IMR-90 (cell line): ENCODE measurements around the gene RNF31. TPM values are rescaled to one million over a fixed set of nuclear protein-coding genes. Genes with fewer than 3 reads are reported as not detected.

ENCODE experiments used
- ATAC-seq: fragments of 200-7000 bp; cut with Tn5 transposase; 2 replicates; pipeline ENCODE4 v1.9.1; 2020; ENCODE audit warnings: low read depth, mild to moderate bottlenecking, moderate library complexity
- BruUV-seq: library from RNA; stranded (reverse); fragments of 400-500 nt; replicated peaks from 2 replicates; lab custom pipeline; 2021; lab: Mats Ljungman, UMichigan
- CTCF ChIA-PET: fragments of 300-600 bp; formaldehyde crosslinking; extraction: SDS; loops from one replicate; lab custom pipeline; 2021; ENCODE audit warnings: antibody characterized with exemption; lab: Yijun Ruan, JAX
- POLR2A ChIA-PET: fragments of 300-600 bp; sonication (Branson Sonifier 250); formaldehyde crosslinking; loops from one replicate; lab custom pipeline; 2022; ENCODE audit warnings: antibody characterized with exemption; ENCODE audit not compliant: unreplicated experiment; lab: Charles Lee
- DNase-seq: peaks from one replicate; pipeline ENCODE4 v3.0.0; 2013
- H2AFZ ChIP-seq: replicated peaks from 2 replicates; pipeline ENCODE3; 2013; ENCODE audit warnings: low read length, mild to moderate bottlenecking; ENCODE audit not compliant: poor library complexity
- H2AK5ac ChIP-seq: 2 replicates; pipeline ENCODE4 v1.6.1; 2013; ENCODE audit warnings: low read depth, low read length, inconsistent platforms
- H2AK9ac ChIP-seq: replicated peaks from 2 replicates; pipeline ENCODE3; 2013; ENCODE audit warnings: mild to moderate bottlenecking, low read depth, low read length, moderate library complexity; ENCODE audit not compliant: poor library complexity
- H2BK120ac ChIP-seq: 2 replicates; pipeline ENCODE4 v1.6.1; 2013; ENCODE audit warnings: low read depth, low read length, inconsistent platforms
- H2BK15ac ChIP-seq: 3 replicates; pipeline ENCODE4 v1.6.1; 2013; ENCODE audit warnings: low read depth, low read length, inconsistent platforms
- H2BK20ac ChIP-seq: 2 replicates; pipeline ENCODE4 v1.6.1; 2013; ENCODE audit warnings: low read depth, mild to moderate bottlenecking, inconsistent platforms, low read length, moderate library complexity
- H2BK5ac ChIP-seq: 2 replicates; pipeline ENCODE4 v1.6.1; 2013; ENCODE audit warnings: mild to moderate bottlenecking, low read depth, low read length, inconsistent platforms; ENCODE audit not compliant: poor library complexity, severe bottlenecking
- H3K14ac ChIP-seq: replicated peaks from 2 replicates; pipeline ENCODE4 v1.6.1; 2013; ENCODE audit warnings: low read depth, low read length, inconsistent platforms
- H3K18ac ChIP-seq: 2 replicates; pipeline ENCODE4 v1.6.1; 2013; ENCODE audit warnings: low read depth, low read length, control low read depth
- H3K23ac ChIP-seq: 2 replicates; pipeline ENCODE4 v1.6.1; 2013; ENCODE audit warnings: low read depth, low read length, inconsistent platforms
- H3K27ac ChIP-seq: 2 replicates; pipeline ENCODE4 v1.5.1; 2013; ENCODE audit warnings: mild to moderate bottlenecking, control low read depth, low read length; ENCODE audit not compliant: insufficient read depth
- H3K27me3 ChIP-seq: 2 replicates; pipeline ENCODE4 v1.6.1; 2013; ENCODE audit warnings: low read length; ENCODE audit not compliant: control insufficient read depth, insufficient read depth
- H3K36me3 ChIP-seq: 2 replicates; pipeline ENCODE4 v1.6.1; 2013; ENCODE audit warnings: low read length, mixed read lengths; ENCODE audit not compliant: control insufficient read depth, insufficient read depth
- H3K4ac ChIP-seq: 2 replicates; pipeline ENCODE4 v1.6.1; 2013; ENCODE audit warnings: low read depth, low read length, inconsistent platforms
- H3K4me1 ChIP-seq: 2 replicates; pipeline ENCODE4 v1.6.1; 2013; ENCODE audit warnings: low read length, mixed read lengths; ENCODE audit not compliant: control insufficient read depth, insufficient read depth
- H3K4me2 ChIP-seq: 2 replicates; pipeline ENCODE4 v1.6.1; 2013; ENCODE audit warnings: low read depth, mild to moderate bottlenecking, control low read depth, low read length, moderate library complexity
- H3K4me3 ChIP-seq: 2 replicates; pipeline ENCODE4 v1.5.1; 2013; ENCODE audit warnings: low read depth, mild to moderate bottlenecking, control low read depth, low read length, moderate library complexity; ENCODE audit not compliant: insufficient read depth
- H3K56ac ChIP-seq: 2 replicates; pipeline ENCODE4 v1.6.1; 2013; ENCODE audit warnings: low read length, inconsistent platforms; ENCODE audit not compliant: insufficient read depth; ENCODE audit errors: extremely low read depth
- H3K79me1 ChIP-seq, 2 experiments: 2 replicates each; pipeline ENCODE4 v1.6.1; 2013; ENCODE audit warnings: low read length in 2 of 2, inconsistent platforms in 1 of 2, low read depth in 1 of 2
- H3K9ac ChIP-seq: 2 replicates; pipeline ENCODE4 v1.6.1; 2013; ENCODE audit warnings: low read depth, low read length, control low read depth
- H3K9me1 ChIP-seq: 2 replicates; pipeline ENCODE4 v1.6.1; 2013; ENCODE audit warnings: low read length, inconsistent platforms; ENCODE audit not compliant: insufficient read depth
- H3K9me3 ChIP-seq: 2 replicates; pipeline ENCODE4 v1.6.1; 2013; ENCODE audit warnings: low read length; ENCODE audit not compliant: control insufficient read depth, insufficient read depth
- H4K20me1 ChIP-seq: 2 replicates; pipeline ENCODE4 v1.6.1; 2013; ENCODE audit warnings: low read length, inconsistent platforms; ENCODE audit not compliant: insufficient read depth
- H4K5ac ChIP-seq: 2 replicates; pipeline ENCODE4 v1.6.1; 2013; ENCODE audit warnings: mild to moderate bottlenecking, low read depth, low read length, control low read depth
- H4K8ac ChIP-seq, 2 experiments: 2 replicates each; pipeline ENCODE4 v1.6.1; 2013; ENCODE audit warnings: low read depth in 2 of 2, low read length in 2 of 2, control low read depth in 1 of 2, inconsistent platforms in 1 of 2
- H4K91ac ChIP-seq: 2 replicates; pipeline ENCODE4 v1.6.1; 2013; ENCODE audit warnings: low read depth, low read length, inconsistent platforms; ENCODE audit not compliant: insufficient read depth
- BHLHE40 ChIP-seq: fragments of 150-350 bp; IDR thresholded peaks from 2 replicates; pipeline ENCODE4 v1.6.1; 2016; ENCODE audit warnings: mild to moderate bottlenecking, low read depth, low read length
- CEBPB ChIP-seq: IDR thresholded peaks from 2 replicates; pipeline ENCODE4 v1.6.1; 2012; ENCODE audit warnings: low read depth, low read length, improper control_type of control experiment
- CHD1 ChIP-seq: IDR thresholded peaks from 2 replicates; pipeline ENCODE4 v1.6.1; 2012; ENCODE audit warnings: low read depth, low read length, improper control_type of control experiment
- FOS ChIP-seq: fragments of 150-350 bp; IDR thresholded peaks from 2 replicates; pipeline ENCODE4 v1.6.1; 2016; ENCODE audit warnings: low read depth, low read length
- MAFK ChIP-seq: IDR thresholded peaks from 2 replicates; pipeline ENCODE4 v1.6.1; 2012; ENCODE audit warnings: low read depth, low read length, improper control_type of control experiment
- MAZ ChIP-seq: IDR thresholded peaks from 2 replicates; pipeline ENCODE4 v1.6.1; 2012; ENCODE audit warnings: low read depth, mild to moderate bottlenecking, low read length, improper control_type of control experiment, moderate library complexity, borderline replicate concordance
- MXI1 ChIP-seq: IDR thresholded peaks from 2 replicates; pipeline ENCODE4 v1.6.1; 2012; ENCODE audit warnings: low read depth, mild to moderate bottlenecking, low read length, moderate library complexity, borderline replicate concordance
- NFE2L2 ChIP-seq: fragments of 150-350 bp; IDR thresholded peaks from 2 replicates; pipeline ENCODE4 v1.6.1; 2016; ENCODE audit warnings: low read depth, mild to moderate bottlenecking, low read length
- POLR2A ChIP-seq: IDR thresholded peaks from 2 replicates; pipeline ENCODE4 v1.6.1; 2012; ENCODE audit warnings: mild to moderate bottlenecking, low read depth, low read length
- RAD21 ChIP-seq: IDR thresholded peaks from 2 replicates; pipeline ENCODE4 v1.6.1; 2012; ENCODE audit warnings: low read length, improper control_type of control experiment
- RCOR1 ChIP-seq: IDR thresholded peaks from 2 replicates; pipeline ENCODE4 v1.6.1; 2012; ENCODE audit warnings: mild to moderate bottlenecking, low read length, improper control_type of control experiment; ENCODE audit not compliant: insufficient replicate concordance
- RFX5 ChIP-seq: IDR thresholded peaks from 2 replicates; pipeline ENCODE4 v1.8.0; 2012; ENCODE audit warnings: low read depth, mild to moderate bottlenecking, low read length, moderate library complexity
- SMC3 ChIP-seq: fragments of 150-350 bp; IDR thresholded peaks from 2 replicates; pipeline ENCODE4 v1.6.1; 2016; ENCODE audit warnings: low read depth, mild to moderate bottlenecking, antibody characterized with exemption, low read length, moderate library complexity
- WGBS, 2 experiments: methylation state at CpG; one replicate each; pipeline versions ENCODE4 v1.1.5 to v1.1.7; 2013; ENCODE audit warnings: missing lambda C conversion rate in 2 of 2; ENCODE audit not compliant: insufficient read length in 1 of 2; ENCODE audit errors: extremely low coverage in 2 of 2; 5-methylcytosine and 5-hydroxymethylcytosine counted together
- dilution Hi-C: fragments of 300-500 bp; cut with HindIII; formaldehyde crosslinking; loops from one replicate; pipeline ENCODE4 v1.14.3; 2018; ENCODE audit warnings: low sequenced_read_pairs; ENCODE audit not compliant: unreplicated experiment
- in situ Hi-C: fragments of 300-500 bp; cut with MboI; formaldehyde crosslinking; loops from 3 replicates; pipeline ENCODE4 v1.14.3; 2019; ENCODE audit warnings: low sequenced_read_pairs, inconsistent platforms, mixed read lengths
- intact Hi-C: fragments of 100-400 bp; cut with micrococcal nuclease; formaldehyde crosslinking; loops from 2 replicates; pipeline ENCODE4 v1.10.0; 2022
- polyA plus RNA-seq, 3 experiments: library from polyadenylated mRNA; depleted of rRNA; stranded (reverse); fragments of >200 nt; gene quantifications; 2 replicates each; pipeline ENCODE4 v1.2.3, GENCODE V29; 2012; ENCODE audit warnings: low replicate concordance in 1 of 3
- total RNA-seq: library from RNA; depleted of rRNA; stranded (reverse); fragments of >200 nt; gene quantifications from 2 replicates; pipeline ENCODE4 v1.2.3, GENCODE V29; 2012
- TF ChIP-seq, protein P1 (sequence below): fragments of 150-350 bp; IDR thresholded peaks from 2 replicates; pipeline ENCODE4 v1.6.1; 2016; ENCODE audit warnings: low read depth, mild to moderate bottlenecking, low read length, moderate library complexity, borderline replicate concordance
- TF ChIP-seq, protein P2 (sequence below): fragments of 150-350 bp; IDR thresholded peaks from 2 replicates; pipeline ENCODE4 v1.6.1; 2017; ENCODE audit warnings: mild to moderate bottlenecking, antibody characterized with exemption, low read length, low read depth
- TF ChIP-seq, protein P3 (sequence below): conservative IDR thresholded peaks from 2 replicates; pipeline ENCODE4 v1.5.1; 2012; ENCODE audit warnings: mild to moderate bottlenecking, low read depth, low read length, improper control_type of control experiment

The RNF31 gene
- total and polyA plus RNA-seq, 2 of the 4 experiments (the other 2 are of a cell fraction) = 31.6 to 37.5 TPM

DNA sequence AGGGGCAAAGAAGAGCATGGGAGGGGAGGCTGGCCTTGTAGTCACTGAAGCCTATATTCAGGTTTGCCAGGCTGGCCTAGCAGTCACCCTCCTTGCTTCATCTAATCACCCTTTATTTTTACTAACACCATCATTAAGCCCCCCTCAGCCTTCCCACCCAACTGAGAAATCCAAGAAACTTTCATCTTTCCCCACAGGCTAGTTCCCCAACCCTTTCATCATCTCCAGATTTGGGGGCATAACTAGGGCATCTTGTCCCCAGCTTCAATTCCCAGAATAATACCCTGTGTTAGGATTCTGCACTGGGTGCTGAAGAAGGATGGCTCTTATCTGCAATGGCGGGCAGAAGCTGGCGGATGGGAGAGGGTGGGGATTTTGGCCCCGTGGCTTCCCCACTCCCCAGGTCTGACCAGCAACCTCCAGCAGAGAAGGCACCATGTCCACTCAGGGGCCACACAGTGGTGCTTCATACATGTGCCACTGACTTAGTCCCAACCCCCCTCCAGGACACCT is 46.3 kb upstream of the RNF31 start:
- intact Hi-C loops = no loop called here

More for the DNA sequence above, 46.3 kb upstream of the RNF31 start:
- no peak overlapping the region for H3K4me3 ChIP-seq
- no peaks in the 10 kb centered on the region; the same call in 1 of the 2 replicates for H3K4me1 ChIP-seq
- DNase-seq = no peak
- no peak overlapping the region for H3K4ac ChIP-seq
- no peak overlapping the region for H2BK15ac ChIP-seq
- no peak overlapping the region for H2AFZ ChIP-seq
- no peaks in the 10 kb centered on the region for H3K27me3 ChIP-seq
- peaks cover 16% of the 10 kb centered on the region; the same call in 1 of the 2 replicates for H4K20me1 ChIP-seq
- no peak overlapping the region for H3K4me2 ChIP-seq
- no peak overlapping the region for H2BK5ac ChIP-seq
- H3K18ac ChIP-seq = no peak overlapping the region
- H3K27ac ChIP-seq = no peak overlapping the region
- no CpG with 5 or more reads among the region's 3 CpGs for WGBS, 2 experiments
- H3K14ac ChIP-seq = no peak overlapping the region
- no peak overlapping the region for H4K5ac ChIP-seq
- H4K91ac ChIP-seq = no peak overlapping the region
- no peak overlapping the region for H3K9ac ChIP-seq
- H2AK9ac ChIP-seq = peak overlapping the region; percentile 5
- no peak overlapping the region for H4K8ac ChIP-seq
- H2AK5ac ChIP-seq = no peak overlapping the region
- ATAC-seq = no peak
- POLR2A ChIA-PET = no interaction called here
- no peak for TF ChIP-seq RAD21
- TF ChIP-seq MAFK = no peak
- no peak for TF ChIP-seq NFE2L2
- no peak for TF ChIP-seq RFX5
- TF ChIP-seq, protein P1, sequence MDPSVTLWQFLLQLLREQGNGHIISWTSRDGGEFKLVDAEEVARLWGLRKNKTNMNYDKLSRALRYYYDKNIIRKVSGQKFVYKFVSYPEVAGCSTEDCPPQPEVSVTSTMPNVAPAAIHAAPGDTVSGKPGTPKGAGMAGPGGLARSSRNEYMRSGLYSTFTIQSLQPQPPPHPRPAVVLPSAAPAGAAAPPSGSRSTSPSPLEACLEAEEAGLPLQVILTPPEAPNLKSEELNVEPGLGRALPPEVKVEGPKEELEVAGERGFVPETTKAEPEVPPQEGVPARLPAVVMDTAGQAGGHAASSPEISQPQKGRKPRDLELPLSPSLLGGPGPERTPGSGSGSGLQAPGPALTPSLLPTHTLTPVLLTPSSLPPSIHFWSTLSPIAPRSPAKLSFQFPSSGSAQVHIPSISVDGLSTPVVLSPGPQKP = no peak
- TF ChIP-seq CHD1 = no peak
- no peak for TF ChIP-seq MAZ
- TF ChIP-seq, protein P2, sequence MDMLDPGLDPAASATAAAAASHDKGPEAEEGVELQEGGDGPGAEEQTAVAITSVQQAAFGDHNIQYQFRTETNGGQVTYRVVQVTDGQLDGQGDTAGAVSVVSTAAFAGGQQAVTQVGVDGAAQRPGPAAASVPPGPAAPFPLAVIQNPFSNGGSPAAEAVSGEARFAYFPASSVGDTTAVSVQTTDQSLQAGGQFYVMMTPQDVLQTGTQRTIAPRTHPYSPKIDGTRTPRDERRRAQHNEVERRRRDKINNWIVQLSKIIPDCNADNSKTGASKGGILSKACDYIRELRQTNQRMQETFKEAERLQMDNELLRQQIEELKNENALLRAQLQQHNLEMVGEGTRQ = no peak
- TF ChIP-seq BHLHE40 = no peak
- TF ChIP-seq SMC3 = no peak
- TF ChIP-seq POLR2A = no peak
- TF ChIP-seq FOS = no peak
- TF ChIP-seq CEBPB = no peak
- TF ChIP-seq MXI1 = no peak
- TF ChIP-seq, protein P3, sequence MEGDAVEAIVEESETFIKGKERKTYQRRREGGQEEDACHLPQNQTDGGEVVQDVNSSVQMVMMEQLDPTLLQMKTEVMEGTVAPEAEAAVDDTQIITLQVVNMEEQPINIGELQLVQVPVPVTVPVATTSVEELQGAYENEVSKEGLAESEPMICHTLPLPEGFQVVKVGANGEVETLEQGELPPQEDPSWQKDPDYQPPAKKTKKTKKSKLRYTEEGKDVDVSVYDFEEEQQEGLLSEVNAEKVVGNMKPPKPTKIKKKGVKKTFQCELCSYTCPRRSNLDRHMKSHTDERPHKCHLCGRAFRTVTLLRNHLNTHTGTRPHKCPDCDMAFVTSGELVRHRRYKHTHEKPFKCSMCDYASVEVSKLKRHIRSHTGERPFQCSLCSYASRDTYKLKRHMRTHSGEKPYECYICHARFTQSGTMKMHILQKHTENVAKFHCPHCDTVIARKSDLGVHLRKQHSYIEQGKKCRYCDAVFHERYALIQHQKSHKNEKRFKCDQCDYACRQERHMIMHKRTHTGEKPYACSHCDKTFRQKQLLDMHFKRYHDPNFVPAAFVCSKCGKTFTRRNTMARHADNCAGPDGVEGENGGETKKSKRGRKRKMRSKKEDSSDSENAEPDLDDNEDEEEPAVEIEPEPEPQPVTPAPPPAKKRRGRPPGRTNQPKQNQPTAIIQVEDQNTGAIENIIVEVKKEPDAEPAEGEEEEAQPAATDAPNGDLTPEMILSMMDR = no peak
- no peak for TF ChIP-seq RCOR1
- peaks cover 8 to 25% of the 10 kb centered on the region in 2 experiments for H3K79me1 ChIP-seq
- peaks cover 17% of the 10 kb centered on the region for H3K9me1 ChIP-seq
- no peak overlapping the region for H2BK120ac ChIP-seq
- no TSS peak for BruUV-seq
- in situ Hi-C loops = no loop called here
- dilution Hi-C loops = no loop called here
- peaks cover 45% of the 10 kb centered on the region for H3K36me3 ChIP-seq
- H2BK20ac ChIP-seq = no peak overlapping the region
- H3K23ac ChIP-seq = no peak overlapping the region; the same call in 1 of the 2 replicates
- CTCF ChIA-PET = no interaction called here
- no peak overlapping the region for H3K56ac ChIP-seq
- no peaks in the 10 kb centered on the region; the same call in 1 of the 2 replicates for H3K9me3 ChIP-seq
